Activated naive CD4-positive, alpha-beta T cell treated with anti-CD3 and anti-CD28 coated beads, Interleukin-2, amount 50 U/mL, for 24 hours (primary cell): ENCODE measurements around the gene TMEM273.

ENCODE experiments used
- H3K27ac Mint-ChIP-seq: one replicate; pipeline ENCODE4 v1.8.0; 2021; ENCODE audit warnings: mild to moderate bottlenecking, mixed read lengths
- H3K27me3 Mint-ChIP-seq: one replicate; pipeline ENCODE4 v1.8.0; 2021; ENCODE audit warnings: mixed read lengths
- H3K36me3 Mint-ChIP-seq: one replicate; pipeline ENCODE4 v1.8.0; 2021; ENCODE audit warnings: mixed read lengths
- H3K4me1 Mint-ChIP-seq: one replicate; pipeline ENCODE4 v1.8.0; 2021; ENCODE audit warnings: mixed read lengths
- H3K4me3 Mint-ChIP-seq: one replicate; pipeline ENCODE4 v1.8.0; 2021; ENCODE audit warnings: mild to moderate bottlenecking, mixed read lengths
- H3K9me3 Mint-ChIP-seq: one replicate; pipeline ENCODE4 v1.8.0; 2021; ENCODE audit warnings: mixed read lengths

The TMEM273 gene

GRCh38 chr10:49164559-49165188 is 23.5 kb downstream of the TMEM273 start:
- no peak overlapping the region for H3K27ac Mint-ChIP-seq

GRCh38 chr10:49163741-49164140 is 24.4 kb downstream of the TMEM273 start:
- H3K36me3 Mint-ChIP-seq: no peaks in the 10 kb centered on the region
- H3K4me1 Mint-ChIP-seq: peaks cover 9% of the 10 kb centered on the region
- peaks cover 1% of the 10 kb centered on the region for H3K27me3 Mint-ChIP-seq
- H3K27ac Mint-ChIP-seq: no peak overlapping the region
- H3K4me3 Mint-ChIP-seq: no peak overlapping the region
- H3K9me3 Mint-ChIP-seq: no peaks in the 10 kb centered on the region

More at GRCh38 chr10:49164559-49165188, 23.5 kb downstream of the TMEM273 start:
- Mint-ChIP-seq H3K36me3 (no peaks in the 10 kb centered on the region), H3K4me1 (peaks cover 9% of the 10 kb centered on the region), H3K27me3 (no peaks in the 10 kb centered on the region), H3K4me3 (no peak overlapping the region), H3K9me3 (no peaks in the 10 kb centered on the region)

- Mint-ChIP-seq H3K27ac (no peak overlapping the region), H3K4me1 (peaks cover 9% of the 10 kb centered on the region), H3K9me3 (no peaks in the 10 kb centered on the region), H3K4me3 (no peak overlapping the region), H3K27me3 (peaks cover 1% of the 10 kb centered on the region), H3K36me3 (no peaks in the 10 kb centered on the region)
Measured at GRCh38 chr10:49162761-49163310, 25.4 kb downstream of the TMEM273 start.

- H3K9me3 Mint-ChIP-seq: no peaks in the 10 kb centered on the region
Measured at GRCh38 chr10:49162063-49162462, 26.1 kb downstream of the TMEM273 start.

GRCh38 chr10:49161411-49161997 is 26.7 kb downstream of the TMEM273 start:
- no peaks in the 10 kb centered on the region for H3K36me3 Mint-ChIP-seq
- H3K4me3 Mint-ChIP-seq: no peak overlapping the region
- H3K9me3 Mint-ChIP-seq: no peaks in the 10 kb centered on the region
- peaks cover 9% of the 10 kb centered on the region for H3K4me1 Mint-ChIP-seq
- H3K27me3 Mint-ChIP-seq: peaks cover 4% of the 10 kb centered on the region
- H3K27ac Mint-ChIP-seq: no peak overlapping the region

More at GRCh38 chr10:49162063-49162462, 26.1 kb downstream of the TMEM273 start:
- Mint-ChIP-seq H3K27me3 (peaks cover 4% of the 10 kb centered on the region), H3K4me1 (peaks cover 9% of the 10 kb centered on the region), H3K4me3 (no peak overlapping the region), H3K27ac (no peak overlapping the region), H3K36me3 (no peaks in the 10 kb centered on the region)

GRCh38 chr10:49160814-49161213 is 27.4 kb downstream of the TMEM273 start:
- H3K4me3 Mint-ChIP-seq: no peak overlapping the region

GRCh38 chr10:49160110-49160509 is 28.1 kb downstream of the TMEM273 start:
- Mint-ChIP-seq H3K36me3 (no peaks in the 10 kb centered on the region), H3K27ac (no peak overlapping the region), H3K4me1 (peaks cover 9% of the 10 kb centered on the region), H3K9me3 (no peaks in the 10 kb centered on the region), H3K27me3 (peaks cover 4% of the 10 kb centered on the region), H3K4me3 (no peak overlapping the region)

More at GRCh38 chr10:49160814-49161213, 27.4 kb downstream of the TMEM273 start:
- Mint-ChIP-seq H3K27ac (no peak overlapping the region), H3K9me3 (no peaks in the 10 kb centered on the region), H3K4me1 (peaks cover 9% of the 10 kb centered on the region), H3K27me3 (peaks cover 4% of the 10 kb centered on the region), H3K36me3 (no peaks in the 10 kb centered on the region)

GRCh38 chr10:49158915-49159314 is 29.3 kb downstream of the TMEM273 start:
- Mint-ChIP-seq H3K9me3 (no peaks in the 10 kb centered on the region), H3K4me1 (no peaks in the 10 kb centered on the region)

GRCh38 chr10:49158404-49158803 is 29.8 kb downstream of the TMEM273 start:
- Mint-ChIP-seq H3K9me3 (no peaks in the 10 kb centered on the region), H3K27me3 (peaks cover 5% of the 10 kb centered on the region), H3K4me3 (no peak overlapping the region), H3K27ac (no peak overlapping the region), H3K36me3 (no peaks in the 10 kb centered on the region), H3K4me1 (no peaks in the 10 kb centered on the region)

More at GRCh38 chr10:49158915-49159314, 29.3 kb downstream of the TMEM273 start:
- Mint-ChIP-seq H3K27me3 (peaks cover 4% of the 10 kb centered on the region), H3K4me3 (no peak overlapping the region), H3K36me3 (no peaks in the 10 kb centered on the region), H3K27ac (no peak overlapping the region)

GRCh38 chr10:49157229-49157628 is 31.0 kb downstream of the TMEM273 start:
- Mint-ChIP-seq H3K4me3 (no peak overlapping the region), H3K36me3 (no peaks in the 10 kb centered on the region), H3K27me3 (peaks cover 7% of the 10 kb centered on the region), H3K9me3 (no peaks in the 10 kb centered on the region), H3K4me1 (no peaks in the 10 kb centered on the region), H3K27ac (no peak overlapping the region)

- H3K4me3 Mint-ChIP-seq: no peak overlapping the region
- no peak overlapping the region for H3K27ac Mint-ChIP-seq
- peaks cover 7% of the 10 kb centered on the region for H3K27me3 Mint-ChIP-seq
- no peaks in the 10 kb centered on the region for H3K9me3 Mint-ChIP-seq
- H3K4me1 Mint-ChIP-seq: no peaks in the 10 kb centered on the region
- no peaks in the 10 kb centered on the region for H3K36me3 Mint-ChIP-seq
Measured at GRCh38 chr10:49154641-49155040, 33.5 kb downstream of the TMEM273 start.

GRCh38 chr10:49153971-49154370 is 34.2 kb downstream of the TMEM273 start:
- H3K4me3 Mint-ChIP-seq: no peak overlapping the region
- H3K36me3 Mint-ChIP-seq: no peaks in the 10 kb centered on the region
- H3K27me3 Mint-ChIP-seq: peaks cover 6% of the 10 kb centered on the region
- no peaks in the 10 kb centered on the region for H3K4me1 Mint-ChIP-seq
- H3K9me3 Mint-ChIP-seq: no peaks in the 10 kb centered on the region
- H3K27ac Mint-ChIP-seq: no peak overlapping the region

GRCh38 chr10:49153115-49153514 is 35.1 kb downstream of the TMEM273 start:
- Mint-ChIP-seq H3K9me3 (no peaks in the 10 kb centered on the region), H3K27ac (no peak overlapping the region)

GRCh38 chr10:49152663-49153062 is 35.5 kb downstream of the TMEM273 start:
- Mint-ChIP-seq H3K4me1 (no peaks in the 10 kb centered on the region), H3K27me3 (peaks cover 4% of the 10 kb centered on the region), H3K27ac (no peak overlapping the region), H3K9me3 (no peaks in the 10 kb centered on the region), H3K4me3 (no peak overlapping the region), H3K36me3 (no peaks in the 10 kb centered on the region)

More at GRCh38 chr10:49153115-49153514, 35.1 kb downstream of the TMEM273 start:
- Mint-ChIP-seq H3K27me3 (peaks cover 6% of the 10 kb centered on the region), H3K36me3 (no peaks in the 10 kb centered on the region), H3K4me1 (no peaks in the 10 kb centered on the region), H3K4me3 (no peak overlapping the region)

GRCh38 chr10:49152037-49152436 is 36.2 kb downstream of the TMEM273 start:
- Mint-ChIP-seq H3K9me3 (no peaks in the 10 kb centered on the region), H3K27ac (no peak overlapping the region), H3K4me3 (no peak overlapping the region), H3K4me1 (no peaks in the 10 kb centered on the region), H3K36me3 (no peaks in the 10 kb centered on the region), H3K27me3 (peaks cover 3% of the 10 kb centered on the region)

GRCh38 chr10:49151481-49151880 is 36.7 kb downstream of the TMEM273 start:
- H3K4me3 Mint-ChIP-seq: no peak overlapping the region
- peaks cover 3% of the 10 kb centered on the region for H3K27me3 Mint-ChIP-seq
- no peaks in the 10 kb centered on the region for H3K9me3 Mint-ChIP-seq
- H3K27ac Mint-ChIP-seq: no peak overlapping the region
- H3K36me3 Mint-ChIP-seq: no peaks in the 10 kb centered on the region
- no peaks in the 10 kb centered on the region for H3K4me1 Mint-ChIP-seq
